Ishikawa (cell line): ENCODE results near the gene ENOX1.

Experiments used
- CEBPB ChIP-seq: IDR thresholded peaks from 2 replicates; pipeline ENCODE4 v1.6.1; 2012
- CREB1 ChIP-seq: IDR thresholded peaks from 2 replicates; pipeline ENCODE4 v1.6.1; 2012; ENCODE audit warnings: low read depth
- EGR1 ChIP-seq: IDR thresholded peaks from 2 replicates; pipeline ENCODE4 v1.6.1; 2012
- EP300 ChIP-seq: IDR thresholded peaks from 2 replicates; pipeline ENCODE4 v1.6.1; 2012; ENCODE audit warnings: borderline replicate concordance
- FOXM1 ChIP-seq: IDR thresholded peaks from 2 replicates; pipeline ENCODE4 v1.6.1; 2012; ENCODE audit warnings: low read depth, borderline replicate concordance
- NFIC ChIP-seq: IDR thresholded peaks from 2 replicates; pipeline ENCODE4 v1.6.1; 2012
- RAD21 ChIP-seq: IDR thresholded peaks from 2 replicates; pipeline ENCODE4 v1.6.1; 2012; ENCODE audit warnings: low read depth
- TAF1 ChIP-seq: IDR thresholded peaks from 2 replicates; pipeline ENCODE4 v1.6.1; 2012; ENCODE audit warnings: low read depth, mild to moderate bottlenecking
- TCF12 ChIP-seq: IDR thresholded peaks from 2 replicates; pipeline ENCODE4 v1.6.1; 2012; ENCODE audit warnings: low read depth
- TEAD4 ChIP-seq: IDR thresholded peaks from 2 replicates; pipeline ENCODE4 v1.6.1; 2012
- YY1 ChIP-seq: IDR thresholded peaks from 2 replicates; pipeline ENCODE4 v1.6.1; 2012; ENCODE audit warnings: low read depth
- ZBTB7A ChIP-seq: IDR thresholded peaks from 2 replicates; pipeline ENCODE4 v1.6.1; 2012; ENCODE audit warnings: low read depth
- TF ChIP-seq, protein P1 (sequence below): IDR thresholded peaks from 2 replicates; pipeline ENCODE4 v1.6.1; 2012
- TF ChIP-seq, protein P2 (sequence below): IDR thresholded peaks from 2 replicates; pipeline ENCODE4 v1.6.1; 2012
- TF ChIP-seq, protein P3 (sequence below): IDR thresholded peaks from 2 replicates; pipeline ENCODE4 v1.6.1; 2012; ENCODE audit warnings: low read depth, mild to moderate bottlenecking

ENOX1 gene

DNA sequence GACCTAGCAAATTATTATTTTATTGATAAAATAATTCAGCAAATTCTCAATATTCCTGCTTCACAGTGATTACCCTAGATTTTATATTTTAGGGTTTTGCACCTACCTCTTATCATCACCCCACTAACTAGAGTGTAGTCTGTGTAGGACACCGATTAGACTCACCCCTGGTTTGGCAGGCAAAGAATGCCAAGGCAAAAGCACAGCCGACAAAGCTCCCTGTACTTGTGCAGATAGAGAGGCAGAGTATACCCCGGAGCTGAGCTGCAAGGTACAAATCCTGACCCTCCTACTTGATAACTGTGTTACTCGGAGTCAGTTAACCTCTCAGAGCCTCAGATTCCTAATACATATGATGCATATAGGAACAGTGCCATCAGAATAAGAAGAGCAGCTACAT, 225.7 kb downstream of the ENOX1 start:
- TF ChIP-seq ZBTB7A, result no peak
- TF ChIP-seq, protein P1, sequence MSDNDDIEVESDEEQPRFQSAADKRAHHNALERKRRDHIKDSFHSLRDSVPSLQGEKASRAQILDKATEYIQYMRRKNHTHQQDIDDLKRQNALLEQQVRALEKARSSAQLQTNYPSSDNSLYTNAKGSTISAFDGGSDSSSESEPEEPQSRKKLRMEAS, result no peak
- no peak for TF ChIP-seq RAD21
- TF ChIP-seq NFIC, result no peak
- TF ChIP-seq FOXM1, result no peak
- TF ChIP-seq EP300, result no peak
- no peak for TF ChIP-seq CREB1
- TF ChIP-seq, protein P2, sequence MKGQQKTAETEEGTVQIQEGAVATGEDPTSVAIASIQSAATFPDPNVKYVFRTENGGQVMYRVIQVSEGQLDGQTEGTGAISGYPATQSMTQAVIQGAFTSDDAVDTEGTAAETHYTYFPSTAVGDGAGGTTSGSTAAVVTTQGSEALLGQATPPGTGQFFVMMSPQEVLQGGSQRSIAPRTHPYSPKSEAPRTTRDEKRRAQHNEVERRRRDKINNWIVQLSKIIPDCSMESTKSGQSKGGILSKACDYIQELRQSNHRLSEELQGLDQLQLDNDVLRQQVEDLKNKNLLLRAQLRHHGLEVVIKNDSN, result no peak
- no peak for TF ChIP-seq TAF1
- no peak for TF ChIP-seq TCF12
- no peak for TF ChIP-seq CEBPB
- TF ChIP-seq TEAD4, result no peak
- TF ChIP-seq YY1, result no peak

DNA sequence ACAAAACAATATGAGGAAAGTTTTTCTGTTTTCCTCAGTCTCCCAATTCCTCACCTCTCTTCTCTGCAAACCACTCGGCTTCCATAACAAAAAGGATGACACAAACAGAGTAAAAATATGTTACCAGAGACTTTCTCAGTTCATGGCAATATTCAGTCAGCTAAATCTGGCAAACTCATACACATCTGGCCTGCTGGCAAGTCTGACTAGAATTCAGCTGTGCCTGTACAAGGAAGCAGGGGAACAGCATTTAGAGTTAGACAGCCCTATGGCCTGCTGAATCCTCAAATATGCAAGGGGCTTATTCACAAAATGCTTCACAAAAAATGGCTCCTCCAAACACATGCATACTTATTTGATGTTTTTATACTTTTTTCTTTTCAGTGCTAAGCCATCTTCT, 227.8 kb downstream of the ENOX1 start:
- TF ChIP-seq CREB1, result no peak
- no peak for TF ChIP-seq RAD21
- TF ChIP-seq CEBPB, result no peak
- no peak for TF ChIP-seq EGR1
- TF ChIP-seq, protein P1, result no peak

DNA sequence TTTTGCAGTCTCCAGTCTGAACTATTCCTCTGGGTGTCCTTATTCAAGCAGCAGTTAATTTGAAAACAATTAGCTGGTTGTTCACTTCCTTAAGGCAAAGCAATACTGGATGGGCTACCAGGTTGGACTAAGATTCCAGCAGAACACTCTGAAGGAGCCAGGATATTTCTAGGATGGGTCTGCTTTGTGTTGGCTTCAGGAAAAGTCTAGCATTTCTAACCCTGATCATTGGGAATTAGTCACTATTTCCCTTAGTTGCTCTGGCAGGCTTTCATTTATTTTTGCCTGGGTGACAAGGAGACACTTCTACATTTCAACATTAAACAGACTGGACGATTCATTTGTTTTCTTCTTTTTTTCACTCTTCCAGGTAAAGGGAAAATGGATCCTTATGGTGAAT, 228.4 kb downstream of the ENOX1 start:
- TF ChIP-seq, protein P3, sequence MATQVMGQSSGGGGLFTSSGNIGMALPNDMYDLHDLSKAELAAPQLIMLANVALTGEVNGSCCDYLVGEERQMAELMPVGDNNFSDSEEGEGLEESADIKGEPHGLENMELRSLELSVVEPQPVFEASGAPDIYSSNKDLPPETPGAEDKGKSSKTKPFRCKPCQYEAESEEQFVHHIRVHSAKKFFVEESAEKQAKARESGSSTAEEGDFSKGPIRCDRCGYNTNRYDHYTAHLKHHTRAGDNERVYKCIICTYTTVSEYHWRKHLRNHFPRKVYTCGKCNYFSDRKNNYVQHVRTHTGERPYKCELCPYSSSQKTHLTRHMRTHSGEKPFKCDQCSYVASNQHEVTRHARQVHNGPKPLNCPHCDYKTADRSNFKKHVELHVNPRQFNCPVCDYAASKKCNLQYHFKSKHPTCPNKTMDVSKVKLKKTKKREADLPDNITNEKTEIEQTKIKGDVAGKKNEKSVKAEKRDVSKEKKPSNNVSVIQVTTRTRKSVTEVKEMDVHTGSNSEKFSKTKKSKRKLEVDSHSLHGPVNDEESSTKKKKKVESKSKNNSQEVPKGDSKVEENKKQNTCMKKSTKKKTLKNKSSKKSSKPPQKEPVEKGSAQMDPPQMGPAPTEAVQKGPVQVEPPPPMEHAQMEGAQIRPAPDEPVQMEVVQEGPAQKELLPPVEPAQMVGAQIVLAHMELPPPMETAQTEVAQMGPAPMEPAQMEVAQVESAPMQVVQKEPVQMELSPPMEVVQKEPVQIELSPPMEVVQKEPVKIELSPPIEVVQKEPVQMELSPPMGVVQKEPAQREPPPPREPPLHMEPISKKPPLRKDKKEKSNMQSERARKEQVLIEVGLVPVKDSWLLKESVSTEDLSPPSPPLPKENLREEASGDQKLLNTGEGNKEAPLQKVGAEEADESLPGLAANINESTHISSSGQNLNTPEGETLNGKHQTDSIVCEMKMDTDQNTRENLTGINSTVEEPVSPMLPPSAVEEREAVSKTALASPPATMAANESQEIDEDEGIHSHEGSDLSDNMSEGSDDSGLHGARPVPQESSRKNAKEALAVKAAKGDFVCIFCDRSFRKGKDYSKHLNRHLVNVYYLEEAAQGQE, result no peak
- TF ChIP-seq, protein P2, result no peak
- TF ChIP-seq EP300 (no peak), YY1 (no peak), FOXM1 (no peak), CEBPB (no peak), TAF1 (no peak), CREB1 (no peak), RAD21 (no peak)
- TF ChIP-seq, protein P1, result no peak

DNA sequence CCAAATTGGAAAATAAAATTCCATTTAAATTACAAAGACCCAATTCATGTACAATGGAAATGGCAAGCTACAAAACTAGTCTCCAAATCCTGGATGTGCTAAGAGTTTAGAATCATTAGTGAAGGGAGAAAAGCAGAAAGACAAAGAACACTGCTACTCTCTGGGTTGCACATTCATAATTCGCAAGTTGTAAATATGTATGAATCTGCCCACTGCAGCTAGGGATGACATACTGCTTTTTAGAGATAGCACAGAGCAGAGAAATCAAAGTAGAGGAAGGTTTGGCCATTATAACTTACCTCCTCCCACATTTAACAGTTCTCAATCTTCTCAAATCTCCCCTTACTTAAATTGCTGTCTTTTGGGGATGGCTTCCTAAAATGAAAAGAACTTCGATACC, 231.1 kb downstream of the ENOX1 start:
- TF ChIP-seq EP300, result no peak
- no peak for TF ChIP-seq RAD21

DNA sequence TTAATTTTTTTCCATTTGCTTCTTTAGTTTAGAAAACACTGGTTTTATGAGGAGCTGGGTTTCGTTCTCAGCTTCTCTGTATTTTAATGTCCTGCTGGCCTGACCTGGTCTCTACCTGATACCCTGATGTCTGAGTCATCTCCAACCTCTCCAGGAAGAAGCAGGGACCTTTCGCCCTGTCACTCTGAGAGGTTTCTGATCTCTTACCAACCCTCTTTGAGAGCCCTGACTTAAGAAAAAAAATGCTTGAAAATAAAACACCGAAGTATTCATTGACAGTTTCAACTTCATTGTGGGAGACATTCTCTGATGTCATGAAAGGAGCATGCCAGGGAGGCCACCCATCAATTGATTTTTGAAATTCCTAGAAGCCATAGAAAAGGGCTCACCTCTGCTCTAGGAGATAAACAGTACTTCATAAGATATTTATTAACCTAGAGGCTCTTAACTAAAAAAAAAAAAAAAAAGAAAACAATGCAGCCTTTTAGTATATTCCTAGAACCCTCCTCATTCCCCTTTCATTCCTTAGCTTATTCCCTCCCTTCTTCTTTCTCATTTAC, 234.8 kb downstream of the ENOX1 start:
- TF ChIP-seq CEBPB (no peak), NFIC (no peak), YY1 (no peak), TEAD4 (no peak), TAF1 (no peak), EP300 (no peak), CREB1 (no peak), ZBTB7A (no peak), TCF12 (no peak), RAD21 (no peak), FOXM1 (no peak), EGR1 (no peak)
- TF ChIP-seq, protein P3, result no peak
- TF ChIP-seq, protein P2, result no peak
- TF ChIP-seq, protein P1, result no peak

DNA sequence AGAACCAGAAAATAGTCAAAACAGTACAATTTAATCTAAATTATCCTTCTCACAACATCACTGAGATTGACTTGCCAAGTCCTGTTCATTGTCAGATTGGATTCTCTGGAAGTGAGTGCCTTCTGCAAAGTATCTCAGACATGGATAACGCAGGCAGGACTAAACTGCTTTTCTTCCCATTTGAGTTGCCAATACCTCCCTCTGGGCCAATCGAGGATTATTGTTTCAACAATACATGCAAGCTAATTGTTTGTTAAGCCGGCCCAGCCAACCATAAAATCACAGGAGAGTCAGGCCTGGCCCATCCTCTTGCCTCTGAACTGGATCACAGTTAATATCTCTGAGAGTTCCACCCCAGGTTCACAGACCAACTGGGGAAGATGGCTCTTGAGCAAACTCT, 240.0 kb downstream of the ENOX1 start:
- TF ChIP-seq TAF1, result no peak
- TF ChIP-seq FOXM1, result no peak
- no peak for TF ChIP-seq NFIC
- TF ChIP-seq RAD21, result no peak
- TF ChIP-seq, protein P1, result no peak
- no peak for TF ChIP-seq TEAD4
- no peak for TF ChIP-seq ZBTB7A
- TF ChIP-seq, protein P3, result no peak
- TF ChIP-seq CREB1, result no peak
- no peak for TF ChIP-seq YY1
- TF ChIP-seq TCF12, result no peak
- no peak for TF ChIP-seq EP300
- TF ChIP-seq, protein P2, result no peak
